Panc1 (cell line): Measurements from ENCODE around the gene ETHE1. TPM values are rescaled to one million over a fixed set of nuclear protein-coding genes. Genes with fewer than 3 reads are reported as not detected.

ENCODE experiments used
- ATAC-seq: fragments of 200-7000 bp; cut with Tn5 transposase; 2 replicates; pipeline ENCODE4 v1.9.1; 2020; ENCODE audit warnings: mild to moderate bottlenecking, moderate library complexity
- BruUV-seq: library from RNA; stranded (reverse); fragments of 400-500 nt; replicated peaks from 2 replicates; lab custom pipeline; 2021; lab: Mats Ljungman, UMichigan
- CTCF ChIA-PET: fragments of 300-600 bp; sonication (Branson Sonifier 250); formaldehyde crosslinking; loops from one replicate; lab custom pipeline; 2022; ENCODE audit warnings: antibody characterized with exemption; lab: Charles Lee
- POLR2A ChIA-PET: fragments of 300-600 bp; sonication (Branson Sonifier 250); formaldehyde crosslinking; loops from one replicate; lab custom pipeline; 2022; ENCODE audit warnings: antibody characterized with exemption; lab: Charles Lee
- DNase-seq: peaks from one replicate; pipeline ENCODE4 v3.0.0-alpha.2; 2010; ENCODE audit warnings: low read depth, low spot score
- H3K27ac ChIP-seq: 2 replicates; pipeline ENCODE4 v1.5.1; 2011; ENCODE audit warnings: mild to moderate bottlenecking, low read length, inconsistent platforms
- H3K27me3 ChIP-seq: fragments of 200-500 bp; sonication (Bioruptor generic); 2 replicates; pipeline ENCODE4 v1.6.0; 2014; ENCODE audit warnings: low read length, inconsistent platforms; ENCODE audit not compliant: control insufficient read depth, insufficient read depth
- H3K36me3 ChIP-seq: fragments of 200-500 bp; sonication (Bioruptor generic); 2 replicates; pipeline ENCODE4 v1.5.1; 2014; ENCODE audit warnings: inconsistent platforms, mild to moderate bottlenecking, low read length, moderate library complexity; ENCODE audit not compliant: control insufficient read depth, insufficient read depth
- H3K4me1 ChIP-seq: 2 replicates; pipeline ENCODE4 v1.5.1; 2011; ENCODE audit warnings: inconsistent platforms, mild to moderate bottlenecking, low read length, moderate library complexity; ENCODE audit not compliant: control insufficient read depth, insufficient read depth
- H3K4me3 ChIP-seq, 2 experiments: 2 replicates each; pipeline ENCODE4 v1.5.1; 2011 to 2012; ENCODE audit warnings: low read depth in 2 of 2, low read length in 2 of 2, mild to moderate bottlenecking in 2 of 2, inconsistent platforms in 1 of 2, moderate library complexity in 1 of 2
- H3K9me3 ChIP-seq: fragments of 200-500 bp; sonication (Bioruptor generic); 2 replicates; pipeline ENCODE4 v1.5.1; 2014; ENCODE audit warnings: low read depth, mild to moderate bottlenecking, inconsistent platforms, low read length, moderate library complexity; ENCODE audit not compliant: control insufficient read depth, insufficient read depth
- POLR2AphosphoS5 ChIP-seq: IDR thresholded peaks from 2 replicates; pipeline ENCODE4 v1.6.1; 2012; ENCODE audit warnings: mild to moderate bottlenecking, low read depth, low read length, moderate library complexity
- SIN3A ChIP-seq: IDR thresholded peaks from 2 replicates; pipeline ENCODE4 v1.6.1; 2012; ENCODE audit warnings: low read depth, mild to moderate bottlenecking, low read length, moderate library complexity, borderline replicate concordance; ENCODE audit not compliant: insufficient read depth
- TCF7L2 ChIP-seq: IDR thresholded peaks from 2 replicates; pipeline ENCODE4 v1.6.1; 2011; ENCODE audit warnings: mild to moderate bottlenecking, low read depth, low read length, inconsistent platforms
- in situ Hi-C: cut with HindIII; loops from 2 replicates; pipeline ENCODE4 v1.10.0; 2016; ENCODE audit warnings: low sequenced_read_pairs, low pct_unique_long_range_greater_than_20kb
- intact Hi-C: fragments of 100-400 bp; cut with micrococcal nuclease; formaldehyde crosslinking; loops from one replicate; pipeline ENCODE4 v1.10.0; 2022; ENCODE audit not compliant: unreplicated experiment
- total RNA-seq: library from RNA; stranded (reverse); gene quantifications from one replicate; pipeline ENCODE4 v1.2.1, GENCODE V29; 2021; ENCODE audit not compliant: unreplicated experiment
- TF ChIP-seq, protein P1 (sequence below), 2 experiments: IDR thresholded peaks; 2 replicates each; pipeline ENCODE4 v1.6.1; 2011 to 2012; ENCODE audit warnings: low read depth in 2 of 2, control low read depth in 1 of 2, low read length in 1 of 2, mild to moderate bottlenecking in 1 of 2, moderate library complexity in 1 of 2; ENCODE audit not compliant: insufficient read depth in 1 of 2
- TF ChIP-seq, protein P2 (sequence below): fragments of 450-650 bp; IDR thresholded peaks from 2 replicates; pipeline ENCODE4 v1.5.1; 2017; ENCODE audit warnings: mild to moderate bottlenecking

ETHE1 gene
- total RNA-seq, 1 experiment from 2014 or later: 15.6 TPM

DNA sequence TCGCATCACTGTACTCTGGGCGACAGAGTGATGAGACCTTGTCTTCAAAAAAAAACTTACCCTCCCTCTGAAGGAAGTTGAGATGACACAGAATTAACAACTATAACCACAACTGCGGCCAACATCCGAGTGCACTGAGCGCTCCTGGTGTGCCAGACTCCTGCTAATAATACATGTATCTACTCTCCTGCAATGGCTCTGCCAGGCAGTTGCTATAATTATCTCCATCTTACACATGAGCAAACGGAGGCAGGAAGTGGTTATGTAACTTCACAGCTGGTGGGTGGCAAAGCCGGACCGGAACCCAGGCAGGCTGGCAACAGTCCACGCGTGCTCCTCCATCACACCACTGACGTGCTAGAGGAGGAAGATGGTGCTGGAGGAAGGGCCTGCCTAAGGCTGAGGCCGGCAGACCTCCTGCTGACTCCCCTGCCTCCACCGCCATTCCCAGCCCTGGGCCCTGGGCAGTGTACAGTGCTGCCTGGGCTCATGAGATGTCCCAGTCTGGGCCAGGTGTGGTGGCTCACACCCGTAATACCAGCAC lies 35.8 kb upstream of the ETHE1 start:
- intact Hi-C loops (no loop called here), in situ Hi-C loops (no loop called here)
- peak; percentile 46 for DNase-seq
- H3K4me1 ChIP-seq: no peaks in the 10 kb centered on the region
- peak; percentile 48; the same call in 1 of the 2 replicates for ATAC-seq
- BruUV-seq: no TSS peak
- no peak overlapping the region for H3K4me3 ChIP-seq
- TF ChIP-seq SIN3A: no peak
- TF ChIP-seq TCF7L2: no peak
- TF ChIP-seq, protein P1, sequence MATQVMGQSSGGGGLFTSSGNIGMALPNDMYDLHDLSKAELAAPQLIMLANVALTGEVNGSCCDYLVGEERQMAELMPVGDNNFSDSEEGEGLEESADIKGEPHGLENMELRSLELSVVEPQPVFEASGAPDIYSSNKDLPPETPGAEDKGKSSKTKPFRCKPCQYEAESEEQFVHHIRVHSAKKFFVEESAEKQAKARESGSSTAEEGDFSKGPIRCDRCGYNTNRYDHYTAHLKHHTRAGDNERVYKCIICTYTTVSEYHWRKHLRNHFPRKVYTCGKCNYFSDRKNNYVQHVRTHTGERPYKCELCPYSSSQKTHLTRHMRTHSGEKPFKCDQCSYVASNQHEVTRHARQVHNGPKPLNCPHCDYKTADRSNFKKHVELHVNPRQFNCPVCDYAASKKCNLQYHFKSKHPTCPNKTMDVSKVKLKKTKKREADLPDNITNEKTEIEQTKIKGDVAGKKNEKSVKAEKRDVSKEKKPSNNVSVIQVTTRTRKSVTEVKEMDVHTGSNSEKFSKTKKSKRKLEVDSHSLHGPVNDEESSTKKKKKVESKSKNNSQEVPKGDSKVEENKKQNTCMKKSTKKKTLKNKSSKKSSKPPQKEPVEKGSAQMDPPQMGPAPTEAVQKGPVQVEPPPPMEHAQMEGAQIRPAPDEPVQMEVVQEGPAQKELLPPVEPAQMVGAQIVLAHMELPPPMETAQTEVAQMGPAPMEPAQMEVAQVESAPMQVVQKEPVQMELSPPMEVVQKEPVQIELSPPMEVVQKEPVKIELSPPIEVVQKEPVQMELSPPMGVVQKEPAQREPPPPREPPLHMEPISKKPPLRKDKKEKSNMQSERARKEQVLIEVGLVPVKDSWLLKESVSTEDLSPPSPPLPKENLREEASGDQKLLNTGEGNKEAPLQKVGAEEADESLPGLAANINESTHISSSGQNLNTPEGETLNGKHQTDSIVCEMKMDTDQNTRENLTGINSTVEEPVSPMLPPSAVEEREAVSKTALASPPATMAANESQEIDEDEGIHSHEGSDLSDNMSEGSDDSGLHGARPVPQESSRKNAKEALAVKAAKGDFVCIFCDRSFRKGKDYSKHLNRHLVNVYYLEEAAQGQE (IDR thresholded peaks at IDR 0.05; ENCODE audit: insufficient read depth in 1 of 2, low read depth in 2 of 2, low read length in 1 of 2): no peak
- TF ChIP-seq, protein P2, sequence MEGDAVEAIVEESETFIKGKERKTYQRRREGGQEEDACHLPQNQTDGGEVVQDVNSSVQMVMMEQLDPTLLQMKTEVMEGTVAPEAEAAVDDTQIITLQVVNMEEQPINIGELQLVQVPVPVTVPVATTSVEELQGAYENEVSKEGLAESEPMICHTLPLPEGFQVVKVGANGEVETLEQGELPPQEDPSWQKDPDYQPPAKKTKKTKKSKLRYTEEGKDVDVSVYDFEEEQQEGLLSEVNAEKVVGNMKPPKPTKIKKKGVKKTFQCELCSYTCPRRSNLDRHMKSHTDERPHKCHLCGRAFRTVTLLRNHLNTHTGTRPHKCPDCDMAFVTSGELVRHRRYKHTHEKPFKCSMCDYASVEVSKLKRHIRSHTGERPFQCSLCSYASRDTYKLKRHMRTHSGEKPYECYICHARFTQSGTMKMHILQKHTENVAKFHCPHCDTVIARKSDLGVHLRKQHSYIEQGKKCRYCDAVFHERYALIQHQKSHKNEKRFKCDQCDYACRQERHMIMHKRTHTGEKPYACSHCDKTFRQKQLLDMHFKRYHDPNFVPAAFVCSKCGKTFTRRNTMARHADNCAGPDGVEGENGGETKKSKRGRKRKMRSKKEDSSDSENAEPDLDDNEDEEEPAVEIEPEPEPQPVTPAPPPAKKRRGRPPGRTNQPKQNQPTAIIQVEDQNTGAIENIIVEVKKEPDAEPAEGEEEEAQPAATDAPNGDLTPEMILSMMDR: no peak
- no peak for TF ChIP-seq POLR2AphosphoS5
- no peak overlapping the region for H3K27ac ChIP-seq
- no peaks in the 10 kb centered on the region for H3K36me3 ChIP-seq
- H3K27me3 ChIP-seq: no peaks in the 10 kb centered on the region
- H3K9me3 ChIP-seq: no peaks in the 10 kb centered on the region
- POLR2A ChIA-PET: no interaction called here
- CTCF ChIA-PET: no interaction called here

DNA sequence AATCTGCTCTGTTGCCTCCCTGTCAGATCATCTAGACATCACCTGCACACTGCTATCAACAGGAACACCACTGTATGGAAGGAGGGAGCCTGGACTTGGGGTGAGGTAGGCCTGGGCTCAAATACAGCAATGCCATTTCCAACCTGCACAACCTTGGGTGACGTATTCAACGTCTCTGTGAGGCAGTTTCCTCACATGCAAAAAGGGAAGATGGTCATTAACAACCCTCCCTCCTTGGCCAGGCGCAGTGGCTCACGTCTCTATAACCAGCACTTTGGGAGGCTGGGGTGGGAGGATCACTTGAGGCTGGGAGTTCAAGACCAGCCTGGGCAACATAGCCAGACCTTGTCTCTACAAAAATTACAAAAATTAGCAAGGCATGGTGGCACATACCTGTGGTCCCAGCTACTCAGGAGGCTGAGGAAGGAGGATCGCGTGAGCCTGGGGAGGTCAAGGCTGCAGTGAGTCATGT lies 35.3 kb upstream of the ETHE1 start:
- H3K4me3 ChIP-seq: no peak overlapping the region
- in situ Hi-C loops: no loop called here
- DNase-seq (no peak), ATAC-seq (no peak)
- no peaks in the 10 kb centered on the region for H3K27me3 ChIP-seq
- no peak for TF ChIP-seq TCF7L2
- no peak for TF ChIP-seq POLR2AphosphoS5
- TF ChIP-seq, protein P1 (IDR thresholded peaks at IDR 0.05; ENCODE audit: insufficient read depth in 1 of 2, low read depth in 2 of 2, low read length in 1 of 2): no peak
- TF ChIP-seq SIN3A: no peak
- TF ChIP-seq, protein P2: no peak
- H3K36me3 ChIP-seq: no peaks in the 10 kb centered on the region
- intact Hi-C loops: no loop called here
- BruUV-seq: no TSS peak
- H3K4me1 ChIP-seq: no peaks in the 10 kb centered on the region
- POLR2A ChIA-PET: no interaction called here
- H3K9me3 ChIP-seq: no peaks in the 10 kb centered on the region
- no peak overlapping the region for H3K27ac ChIP-seq
- CTCF ChIA-PET: no interaction called here
